ENCODE data around the gene ADD1.
"Not testable (repeated sequence)": the region's sequence is repeated elsewhere in the genome, so short reads cannot be mapped to it uniquely, and the experiment has no call there.

Gene ADD1

DNA sequence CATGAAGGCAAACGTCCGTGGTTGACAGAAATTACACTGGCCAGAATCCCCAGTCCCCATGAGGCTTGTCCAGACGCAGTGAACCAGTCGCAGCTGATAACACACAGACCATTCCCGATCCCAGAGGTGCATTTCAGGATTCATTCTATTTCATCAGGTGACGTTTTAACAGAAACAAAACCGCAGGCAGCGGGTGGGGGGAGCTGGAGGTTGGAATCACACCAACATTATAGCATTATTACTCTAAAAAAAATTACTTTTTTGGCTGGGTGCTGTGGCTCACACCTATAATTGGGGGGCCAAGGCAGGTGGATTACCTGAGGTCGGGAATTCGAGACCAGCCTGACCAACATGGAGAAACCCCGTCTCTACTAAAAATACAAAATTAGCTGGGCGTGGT, 94.3 kb downstream of the ADD1 start:
- H3K36me3 ChIP-seq (ENCODE audit: insufficient read depth, low read length): peaks cover 47% of the 10 kb centered on the region

GRCh38 chr4:2938411-2938810, 94.8 kb downstream of the ADD1 start:
- not testable (repeated sequence) for H3K27me3 ChIP-seq (ENCODE audit: control insufficient read depth in 1 of 2, insufficient read depth in 2 of 2, low read length in 2 of 2); H3K4me3 ChIP-seq (ENCODE audit: low read depth in 1 of 2, low read length in 2 of 2); H3K9ac ChIP-seq (ENCODE audit: low read length); H3K9me3 ChIP-seq (ENCODE audit: low read length); H3K27ac ChIP-seq (ENCODE audit: low read depth, low read length)
- Histone ChIP-seq H3K36me3 (ENCODE audit: insufficient read depth, low read length) (peaks cover 47% of the 10 kb centered on the region), H3K4me1 (ENCODE audit: insufficient read depth, low read length) (peaks cover 11% of the 10 kb centered on the region)

More for the DNA sequence above, 94.3 kb downstream of the ADD1 start:
- Histone ChIP-seq H3K9ac (ENCODE audit: low read length) (no peak overlapping the region), H3K27me3 (ENCODE audit: control insufficient read depth in 1 of 2, insufficient read depth in 2 of 2, low read length in 2 of 2) (no peaks in the 10 kb centered on the region), H3K9me3 (ENCODE audit: low read length) (no peaks in the 10 kb centered on the region), H3K4me1 (ENCODE audit: insufficient read depth, low read length) (peaks cover 11% of the 10 kb centered on the region), H3K4me3 (ENCODE audit: low read depth in 1 of 2, low read length in 2 of 2) (no peak overlapping the region), H3K27ac (ENCODE audit: low read depth, low read length) (no peak overlapping the region)

- H3K4me1 ChIP-seq (ENCODE audit: insufficient read depth, low read length): peaks cover 11% of the 10 kb centered on the region
- H3K9me3 ChIP-seq (ENCODE audit: low read length): no peaks in the 10 kb centered on the region
- no peak overlapping the region for H3K9ac ChIP-seq (ENCODE audit: low read length)
- no peaks in the 10 kb centered on the region for H3K27me3 ChIP-seq (ENCODE audit: control insufficient read depth in 1 of 2, insufficient read depth in 2 of 2, low read length in 2 of 2)
- H3K4me3 ChIP-seq (ENCODE audit: low read depth in 1 of 2, low read length in 2 of 2): no peak overlapping the region
- H3K27ac ChIP-seq (ENCODE audit: low read depth, low read length): no peak overlapping the region
- H3K36me3 ChIP-seq (ENCODE audit: insufficient read depth, low read length): peaks cover 47% of the 10 kb centered on the region
Observed at GRCh38 chr4:2938906-2939305, 95.3 kb downstream of the ADD1 start.

GRCh38 chr4:2939383-2940243, 96.0 kb downstream of the ADD1 start:
- Histone ChIP-seq H3K27ac (ENCODE audit: low read depth, low read length) (no peak overlapping the region), H3K36me3 (ENCODE audit: insufficient read depth, low read length) (peaks cover 47% of the 10 kb centered on the region), H3K27me3 (ENCODE audit: control insufficient read depth in 1 of 2, insufficient read depth in 2 of 2, low read length in 2 of 2) (no peaks in the 10 kb centered on the region), H3K4me1 (ENCODE audit: insufficient read depth, low read length) (peaks cover 11% of the 10 kb centered on the region), H3K9me3 (ENCODE audit: low read length) (no peaks in the 10 kb centered on the region), H3K4me3 (ENCODE audit: low read depth in 1 of 2, low read length in 2 of 2) (no peak overlapping the region), H3K9ac (ENCODE audit: low read length) (no peak overlapping the region)

DNA sequence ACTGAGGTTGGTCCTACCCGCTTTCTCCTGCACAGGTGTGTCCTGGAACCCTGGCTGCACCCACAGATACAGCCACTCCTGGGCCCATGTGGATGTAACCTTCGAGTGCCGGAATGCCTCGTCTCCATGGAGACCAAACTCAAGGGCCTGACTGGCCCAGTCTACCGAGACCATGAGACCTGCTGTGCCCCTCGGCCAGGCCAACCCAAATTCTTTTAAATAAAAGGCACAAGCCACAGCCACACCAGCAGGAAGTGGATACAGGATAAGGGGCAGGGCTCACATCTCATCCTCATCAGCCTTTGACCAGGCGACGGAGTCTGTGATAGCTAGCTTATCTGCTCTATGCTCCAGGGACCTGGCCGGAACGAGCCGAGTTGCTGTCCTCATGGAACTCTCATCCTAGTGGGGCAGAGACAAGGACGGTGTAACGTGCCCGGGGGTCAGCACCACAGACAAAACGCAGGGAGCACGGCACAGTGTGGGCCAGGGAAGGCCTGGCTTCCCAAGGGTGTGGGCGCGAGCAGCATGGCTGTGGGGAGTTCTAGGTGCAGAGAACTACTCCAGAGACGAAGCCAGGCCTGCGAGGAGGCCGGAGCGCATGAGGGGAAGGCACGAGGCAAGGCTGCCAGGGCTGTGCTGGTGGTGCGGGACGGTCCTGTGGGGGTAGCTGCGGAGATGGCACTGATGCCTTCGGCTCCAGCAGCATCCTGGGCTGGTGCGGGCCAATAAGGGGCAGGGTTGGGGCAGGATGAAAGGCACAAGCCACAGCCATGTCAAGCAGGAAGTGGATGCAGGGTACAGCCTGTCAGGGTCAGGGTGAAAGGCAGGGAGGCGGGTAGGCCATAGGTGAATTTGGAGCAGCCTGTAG, 96.9 kb downstream of the ADD1 start:
- Histone ChIP-seq H3K4me1 (ENCODE audit: insufficient read depth, low read length) (peaks cover 8% of the 10 kb centered on the region), H3K27me3 (ENCODE audit: control insufficient read depth in 1 of 2, insufficient read depth in 2 of 2, low read length in 2 of 2) (no peaks in the 10 kb centered on the region), H3K9ac (ENCODE audit: low read length) (no peak overlapping the region), H3K27ac (ENCODE audit: low read depth, low read length) (no peak overlapping the region), H3K4me3 (ENCODE audit: low read depth in 1 of 2, low read length in 2 of 2) (no peak overlapping the region), H3K9me3 (ENCODE audit: low read length) (no peaks in the 10 kb centered on the region), H3K36me3 (ENCODE audit: insufficient read depth, low read length) (peaks cover 56% of the 10 kb centered on the region)

- Histone ChIP-seq H3K9ac (ENCODE audit: low read length) (no peak overlapping the region), H3K4me1 (ENCODE audit: insufficient read depth, low read length) (no peaks in the 10 kb centered on the region), H3K27me3 (ENCODE audit: control insufficient read depth in 1 of 2, insufficient read depth in 2 of 2, low read length in 2 of 2) (no peaks in the 10 kb centered on the region), H3K9me3 (ENCODE audit: low read length) (no peaks in the 10 kb centered on the region), H3K4me3 (ENCODE audit: low read depth in 1 of 2, low read length in 2 of 2) (no peak overlapping the region), H3K27ac (ENCODE audit: low read depth, low read length) (no peak overlapping the region), H3K36me3 (ENCODE audit: insufficient read depth, low read length) (peaks cover 61% of the 10 kb centered on the region)
Observed at GRCh38 chr4:2941138-2942036, 97.7 kb downstream of the ADD1 start.

DNA sequence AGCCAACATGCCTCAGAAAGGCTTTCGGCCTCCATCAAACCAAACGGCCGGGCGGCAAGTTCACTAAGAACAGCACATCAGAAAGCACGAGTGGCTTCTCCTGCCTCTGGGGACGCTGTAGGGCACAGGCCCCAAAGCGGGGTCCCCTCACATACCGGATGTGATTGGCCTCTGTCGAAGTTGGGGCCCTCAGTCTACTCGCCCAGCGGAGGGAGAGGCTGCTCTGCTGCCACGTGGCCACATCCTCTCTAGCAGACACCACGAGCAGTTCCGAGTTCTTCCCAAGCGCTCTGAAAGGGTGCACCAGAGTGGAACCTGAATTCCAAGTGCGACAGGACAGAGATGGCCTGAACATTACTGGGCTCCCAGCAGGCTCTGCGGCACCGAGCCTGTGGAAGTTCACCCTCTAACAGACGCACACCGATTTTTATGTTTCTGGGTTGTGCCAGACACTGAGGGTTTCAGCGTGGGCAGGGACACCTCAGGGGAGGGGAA, 98.4 kb downstream of the ADD1 start:
- H3K36me3 ChIP-seq (ENCODE audit: insufficient read depth, low read length): peaks cover 65% of the 10 kb centered on the region
- no peaks in the 10 kb centered on the region for H3K27me3 ChIP-seq (ENCODE audit: control insufficient read depth in 1 of 2, insufficient read depth in 2 of 2, low read length in 2 of 2)
- H3K9ac ChIP-seq (ENCODE audit: low read length): no peak overlapping the region
- H3K4me3 ChIP-seq (ENCODE audit: low read depth in 1 of 2, low read length in 2 of 2): no peak overlapping the region
- no peaks in the 10 kb centered on the region for H3K9me3 ChIP-seq (ENCODE audit: low read length)
- H3K4me1 ChIP-seq (ENCODE audit: insufficient read depth, low read length): no peaks in the 10 kb centered on the region
- H3K27ac ChIP-seq (ENCODE audit: low read depth, low read length): no peak overlapping the region

DNA sequence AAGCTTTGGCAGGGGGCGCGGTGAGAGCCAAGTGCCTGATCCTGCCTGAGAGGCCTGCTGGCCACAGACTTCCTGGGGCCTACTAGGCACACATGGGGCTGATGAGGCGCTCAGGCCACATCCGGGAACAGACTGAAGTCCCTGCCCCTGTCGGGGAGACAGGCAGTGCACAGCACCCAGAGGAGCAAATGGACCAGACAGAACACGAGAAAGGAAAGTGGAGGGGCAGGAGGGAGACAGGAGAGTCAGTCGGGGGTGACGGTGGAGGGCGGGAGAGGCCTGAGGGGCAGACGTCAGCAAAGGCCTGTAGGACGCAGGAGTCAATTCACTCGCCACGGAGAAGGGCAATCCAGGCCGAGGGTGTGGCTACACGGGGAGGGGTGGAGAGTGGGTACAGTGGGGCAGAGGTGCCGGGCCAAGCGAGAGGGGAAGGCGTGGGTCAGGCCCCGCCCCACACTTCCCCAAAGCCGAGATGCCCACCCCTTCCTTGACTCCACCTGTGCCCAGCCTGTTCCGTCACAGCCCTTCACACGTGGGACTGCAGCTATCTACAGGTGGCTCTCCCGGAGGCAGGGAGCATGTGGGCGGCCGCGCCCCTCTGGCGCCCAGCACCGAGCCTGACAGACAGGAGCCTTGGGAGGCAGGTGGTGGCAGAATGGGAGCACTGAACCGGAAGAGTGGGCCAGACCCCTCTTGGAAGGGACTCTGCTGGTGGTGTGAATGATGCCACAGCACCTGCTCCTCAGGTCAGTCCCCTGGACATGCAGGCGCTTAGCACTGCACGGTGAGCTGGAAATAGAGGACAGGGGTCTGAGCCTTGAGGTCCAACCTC, 99.1 kb downstream of the ADD1 start:
- Histone ChIP-seq H3K27ac (ENCODE audit: low read depth, low read length) (no peak overlapping the region), H3K9ac (ENCODE audit: low read length) (no peak overlapping the region)

DNA sequence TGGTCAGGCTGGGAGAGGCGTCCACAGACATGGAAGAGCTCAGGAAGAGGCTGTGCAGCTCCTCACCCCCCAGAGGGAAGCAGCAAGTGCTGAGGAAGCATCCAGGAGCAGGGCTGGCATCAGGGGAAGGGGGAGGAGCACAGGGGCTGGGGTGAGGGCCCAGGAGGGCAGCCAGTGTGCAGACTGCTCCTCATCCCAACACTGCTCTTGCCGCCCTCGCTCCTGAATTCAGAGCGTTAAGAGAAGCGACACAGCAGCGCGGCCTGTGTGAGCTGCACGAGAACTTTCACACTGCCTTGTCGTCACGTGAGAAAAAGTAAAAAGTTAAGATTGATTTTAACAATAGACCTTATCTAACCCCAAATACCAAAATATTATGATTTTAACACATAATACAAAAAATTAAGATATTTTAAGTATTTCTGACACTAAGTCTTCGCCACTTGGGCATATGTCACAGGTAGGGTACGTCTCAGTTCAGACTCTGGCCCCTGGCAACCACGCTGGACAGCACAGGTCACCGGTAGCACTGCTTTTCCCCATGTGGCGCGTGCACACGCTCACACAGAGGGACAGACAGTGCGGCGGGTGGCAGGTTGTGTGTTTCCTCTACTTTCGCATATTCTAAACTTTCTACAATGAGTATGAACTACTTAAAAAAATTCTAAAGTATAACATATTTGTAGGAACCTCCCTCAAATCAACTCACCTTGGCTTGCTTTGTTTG, 99.9 kb downstream of the ADD1 start:
- Histone ChIP-seq H3K4me3 (ENCODE audit: low read depth in 1 of 2, low read length in 2 of 2) (no peak overlapping the region), H3K36me3 (ENCODE audit: insufficient read depth, low read length) (peaks cover 68% of the 10 kb centered on the region), H3K9ac (ENCODE audit: low read length) (no peak overlapping the region), H3K27ac (ENCODE audit: low read depth, low read length) (no peak overlapping the region), H3K9me3 (ENCODE audit: low read length) (no peaks in the 10 kb centered on the region), H3K27me3 (ENCODE audit: control insufficient read depth in 1 of 2, insufficient read depth in 2 of 2, low read length in 2 of 2) (no peaks in the 10 kb centered on the region), H3K4me1 (ENCODE audit: insufficient read depth, low read length) (no peaks in the 10 kb centered on the region)

More for the DNA sequence above, 99.1 kb downstream of the ADD1 start:
- Histone ChIP-seq H3K4me1 (ENCODE audit: insufficient read depth, low read length) (no peaks in the 10 kb centered on the region), H3K36me3 (ENCODE audit: insufficient read depth, low read length) (peaks cover 65% of the 10 kb centered on the region), H3K9me3 (ENCODE audit: low read length) (no peaks in the 10 kb centered on the region), H3K27me3 (ENCODE audit: control insufficient read depth in 1 of 2, insufficient read depth in 2 of 2, low read length in 2 of 2) (no peaks in the 10 kb centered on the region), H3K4me3 (ENCODE audit: low read depth in 1 of 2, low read length in 2 of 2) (no peak overlapping the region)

GRCh38 chr4:2944091-2944482, 100.4 kb downstream of the ADD1 start:
- Histone ChIP-seq H3K27me3 (ENCODE audit: control insufficient read depth in 1 of 2, insufficient read depth in 2 of 2, low read length in 2 of 2) (no peaks in the 10 kb centered on the region), H3K4me1 (ENCODE audit: insufficient read depth, low read length) (no peaks in the 10 kb centered on the region), H3K9me3 (ENCODE audit: low read length) (no peaks in the 10 kb centered on the region), H3K4me3 (ENCODE audit: low read depth in 1 of 2, low read length in 2 of 2) (no peak overlapping the region), H3K27ac (ENCODE audit: low read depth, low read length) (no peak overlapping the region), H3K36me3 (ENCODE audit: insufficient read depth, low read length) (peaks cover 69% of the 10 kb centered on the region), H3K9ac (ENCODE audit: low read length) (no peak overlapping the region)
